Fibroblast of gingiva (primary cell): ENCODE results near the gene EME1.
"Not testable (repeated sequence)": the region's sequence is repeated elsewhere in the genome, so short reads cannot be mapped to it uniquely, and the experiment has no call there.

Experiments
- DNase-seq: peaks from one replicate; pipeline ENCODE4 v3.0.0-alpha.2; 2011; ENCODE audit warnings: low read depth

EME1 gene

GRCh38 chr17:50372758-50373556 is at the start of gene EME1, which contains the start of gene MRPL27:
EME1 (plus strand) TSS chr17:50373229; CDS start chr17:50375209, 1,980 bp downstream.
MRPL27 (minus strand) TSS chr17:50373184; CDS start chr17:50373170, 14 bp downstream.
- DNase-seq = peak; percentile 74

GRCh38 chr17:50325906-50326305 is 47.1 kb upstream of the EME1 start:
- DNase-seq = no peak

GRCh38 chr17:50326831-50327364 is 46.1 kb upstream of the EME1 start:
- DNase-seq = no peak

- no peak for DNase-seq
Measured at GRCh38 chr17:50328363-50329325, 44.4 kb upstream of the EME1 start.

- no peak for DNase-seq
Measured at GRCh38 chr17:50329716-50330115, 43.3 kb upstream of the EME1 start.

- DNase-seq = no peak
Measured at GRCh38 chr17:50330151-50330775, 42.8 kb upstream of the EME1 start.

GRCh38 chr17:50331085-50331791 is 41.8 kb upstream of the EME1 start:
- DNase-seq = peak; percentile 80

- peak; percentile 15 for DNase-seq
Measured at GRCh38 chr17:50332196-50332595, 40.8 kb upstream of the EME1 start.

GRCh38 chr17:50333291-50334057 is 39.6 kb upstream of the EME1 start:
- not testable (repeated sequence) for DNase-seq

GRCh38 chr17:50337956-50338355 is 35.1 kb upstream of the EME1 start:
- no peak for DNase-seq

- no peak for DNase-seq
Measured at GRCh38 chr17:50338645-50339044, 34.4 kb upstream of the EME1 start.

- no peak for DNase-seq
Measured at GRCh38 chr17:50339381-50339780, 33.6 kb upstream of the EME1 start.

- no peak for DNase-seq
Measured at GRCh38 chr17:50344731-50345365, 28.2 kb upstream of the EME1 start.

- DNase-seq = peak; percentile 86
Measured at GRCh38 chr17:50345432-50346312, 27.4 kb upstream of the EME1 start, which contains the start of gene XYLT2. XYLT2 (plus strand) TSS chr17:50346126; CDS start chr17:50346141, 15 bp downstream.

GRCh38 chr17:50346313-50347116 is 26.5 kb upstream of the EME1 start:
- DNase-seq = no peak

GRCh38 chr17:50347117-50347893 is 25.7 kb upstream of the EME1 start:
- DNase-seq = no peak

- DNase-seq = no peak
Measured at GRCh38 chr17:50347894-50348291, 25.1 kb upstream of the EME1 start.
